Measurements from ENCODE around the gene DPP6. TPM values are rescaled to one million over a fixed set of nuclear protein-coding genes. Genes with fewer than 3 reads are reported as not detected.
"Not testable (repeated sequence)": the region's sequence is repeated elsewhere in the genome, so short reads cannot be mapped to it uniquely, and the experiment has no call there.

DPP6 gene
- polyA plus RNA-seq, 1 of the 3 experiments (the other 2 are of a cell fraction), result not detected

DNA sequence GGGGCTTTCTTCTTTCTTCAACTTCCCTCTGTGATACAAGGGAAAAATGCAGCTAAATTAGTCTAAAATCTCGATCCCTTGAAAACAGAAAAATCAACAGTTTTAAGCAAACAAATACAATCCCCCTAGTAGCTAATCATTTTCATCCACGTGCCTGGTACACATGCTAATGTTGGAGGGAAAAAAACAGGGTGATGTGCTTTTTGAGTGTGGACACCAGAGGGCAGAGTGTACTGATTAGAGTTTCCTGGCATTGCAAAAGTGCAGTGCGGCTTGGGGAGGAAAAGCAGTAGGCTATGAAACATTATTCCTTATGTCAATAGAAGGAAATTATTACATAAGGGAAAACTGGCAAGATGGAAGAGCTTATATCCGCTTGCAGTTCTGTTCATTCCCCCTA is 19.6 kb downstream of the DPP6 start:
- H3K36me3 ChIP-seq (replicated peaks in 1 of 2; ENCODE audit: control insufficient read depth in 1 of 2, insufficient read depth in 2 of 2, low read length in 1 of 2); H3K27ac ChIP-seq (ENCODE audit: low read depth in 2 of 2, low read length in 1 of 2); H3K4me3 ChIP-seq (ENCODE audit: low read depth in 2 of 2, low read length in 1 of 2); H2AFZ ChIP-seq (ENCODE audit: low read depth); H3K9ac ChIP-seq; POLR2A ChIA-PET; H3K9me3 ChIP-seq; H3K9me2 ChIP-seq; H3F3A ChIP-seq (replicated peaks; ENCODE audit: insufficient read depth); H3K27me3 ChIP-seq (ENCODE audit: insufficient read depth); H3K79me2 ChIP-seq (ENCODE audit: insufficient read depth); H4K20me1 ChIP-seq (ENCODE audit: insufficient read depth); H3K4me2 ChIP-seq; H3K4me1 ChIP-seq (ENCODE audit: control insufficient read depth in 1 of 2, insufficient read depth in 2 of 2, low read depth in 1 of 2, low read length in 1 of 2): not testable (repeated sequence)
- DNase-seq, result peak; percentile 63
- 0 out of 2 replicates have a peak, but pooled peaks have one; percentile 35 for TF ChIP-seq MXI1 (IDR thresholded peaks at IDR 0.05; ENCODE audit: low read depth, low read length)
- peak; percentile 44; the same call in 1 of the 2 replicates for TF ChIP-seq SMC3 (IDR thresholded peaks at IDR 0.05; ENCODE audit: low read depth, low read length)
- TF ChIP-seq, protein P1, sequence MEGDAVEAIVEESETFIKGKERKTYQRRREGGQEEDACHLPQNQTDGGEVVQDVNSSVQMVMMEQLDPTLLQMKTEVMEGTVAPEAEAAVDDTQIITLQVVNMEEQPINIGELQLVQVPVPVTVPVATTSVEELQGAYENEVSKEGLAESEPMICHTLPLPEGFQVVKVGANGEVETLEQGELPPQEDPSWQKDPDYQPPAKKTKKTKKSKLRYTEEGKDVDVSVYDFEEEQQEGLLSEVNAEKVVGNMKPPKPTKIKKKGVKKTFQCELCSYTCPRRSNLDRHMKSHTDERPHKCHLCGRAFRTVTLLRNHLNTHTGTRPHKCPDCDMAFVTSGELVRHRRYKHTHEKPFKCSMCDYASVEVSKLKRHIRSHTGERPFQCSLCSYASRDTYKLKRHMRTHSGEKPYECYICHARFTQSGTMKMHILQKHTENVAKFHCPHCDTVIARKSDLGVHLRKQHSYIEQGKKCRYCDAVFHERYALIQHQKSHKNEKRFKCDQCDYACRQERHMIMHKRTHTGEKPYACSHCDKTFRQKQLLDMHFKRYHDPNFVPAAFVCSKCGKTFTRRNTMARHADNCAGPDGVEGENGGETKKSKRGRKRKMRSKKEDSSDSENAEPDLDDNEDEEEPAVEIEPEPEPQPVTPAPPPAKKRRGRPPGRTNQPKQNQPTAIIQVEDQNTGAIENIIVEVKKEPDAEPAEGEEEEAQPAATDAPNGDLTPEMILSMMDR (IDR thresholded peaks at IDR 0.05), result 0 out of 2 replicates have a peak, but pooled peaks have one; percentile 13
- TF ChIP-seq RAD21 (IDR thresholded peaks at IDR 0.05; ENCODE audit: low read length), result peak; percentile 72
- CTCF ChIA-PET, result interaction anchor here (0.7 to 3.2 kb wide), 8 partner anchors 97 to 672 kb away, joined by 3 to 31 read pairs (median 3); no protein-coding TSS in a partner anchor
- 6% methylated on average over 4 of the region's 4 CpGs for WGBS (ENCODE audit: low lambda C conversion rate)

DNA sequence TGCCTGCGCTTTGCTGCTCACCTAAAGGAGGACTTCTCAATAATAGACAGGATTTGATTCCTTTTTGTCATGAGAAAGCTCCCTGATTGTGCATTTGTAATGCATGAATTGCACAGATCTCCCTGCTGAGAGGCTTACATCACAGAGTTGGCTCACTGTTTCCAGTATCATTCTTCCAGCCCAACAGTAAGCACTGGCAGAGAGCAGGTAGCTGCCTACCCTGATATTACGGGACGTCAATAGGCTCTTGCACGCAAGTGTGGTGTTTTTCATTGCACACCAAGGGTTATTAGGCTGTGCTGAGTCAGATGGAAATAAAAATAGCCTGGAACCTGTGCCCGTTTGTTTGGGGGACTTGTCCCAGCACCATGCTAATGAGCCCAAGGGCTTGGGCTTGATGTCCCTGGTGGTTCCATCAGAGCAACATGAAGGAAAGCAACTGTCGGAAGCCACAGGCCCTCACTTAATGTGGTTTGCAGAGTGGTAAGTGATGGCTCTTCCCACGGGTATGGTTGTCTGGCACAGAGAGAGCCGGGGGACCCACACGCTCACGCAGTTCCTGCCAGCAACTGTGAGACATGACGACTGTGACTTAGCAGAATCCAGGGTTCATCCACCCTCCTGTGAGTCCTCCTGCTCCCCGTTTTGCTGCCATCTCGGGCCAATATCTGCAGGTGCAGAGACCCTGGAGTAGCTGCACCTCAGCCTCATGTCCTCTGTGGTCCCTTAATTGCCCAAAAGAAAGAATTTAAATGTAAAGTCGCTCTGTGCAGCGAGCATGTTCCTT is 20.4 kb downstream of the DPP6 start:
- H3F3A ChIP-seq (replicated peaks; ENCODE audit: insufficient read depth); H3K79me2 ChIP-seq (ENCODE audit: insufficient read depth); H3K4me1 ChIP-seq (ENCODE audit: control insufficient read depth in 1 of 2, insufficient read depth in 2 of 2, low read depth in 1 of 2, low read length in 1 of 2); H3K9ac ChIP-seq; H3K9me2 ChIP-seq; POLR2A ChIA-PET; H3K27ac ChIP-seq (ENCODE audit: low read depth in 2 of 2, low read length in 1 of 2); H3K4me3 ChIP-seq (ENCODE audit: low read depth in 2 of 2, low read length in 1 of 2); H3K27me3 ChIP-seq (ENCODE audit: insufficient read depth); H3K9me3 ChIP-seq; H2AFZ ChIP-seq (ENCODE audit: low read depth); H4K20me1 ChIP-seq (ENCODE audit: insufficient read depth); H3K36me3 ChIP-seq (replicated peaks in 1 of 2; ENCODE audit: control insufficient read depth in 1 of 2, insufficient read depth in 2 of 2, low read length in 1 of 2); H3K4me2 ChIP-seq; DNase-seq: not testable (repeated sequence)
- CTCF ChIA-PET, result interaction anchor here (0.9 to 3.2 kb wide), 6 partner anchors 96 to 512 kb away, joined by 3 to 31 read pairs (median 3); no protein-coding TSS in a partner anchor
- WGBS (ENCODE audit: low lambda C conversion rate), result 24% methylated on average over 14 of the region's 15 CpGs

DNA sequence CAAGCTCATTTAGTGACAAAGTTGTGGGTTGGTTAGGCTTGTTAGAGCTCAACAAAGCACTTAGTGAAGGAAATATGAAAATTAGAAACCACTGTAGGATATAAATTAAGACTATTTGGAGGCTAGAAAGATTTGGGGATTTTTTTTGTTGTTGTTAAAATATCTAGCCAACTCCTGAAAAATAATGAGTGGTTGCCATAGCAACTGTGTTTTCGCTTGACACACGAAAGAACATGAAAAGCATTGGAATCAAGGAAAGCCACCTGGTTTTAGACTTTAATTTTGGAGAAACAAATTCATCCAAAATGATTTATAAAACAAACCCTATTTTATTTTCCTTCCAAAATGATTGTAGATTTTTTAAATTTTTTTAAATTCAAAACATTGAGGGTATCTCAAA is 26.3 kb downstream of the DPP6 start:
- H3K4me1 ChIP-seq (ENCODE audit: control insufficient read depth in 1 of 2, insufficient read depth in 2 of 2, low read depth in 1 of 2, low read length in 1 of 2); H3K9me2 ChIP-seq; H2AFZ ChIP-seq (ENCODE audit: low read depth); H3K27me3 ChIP-seq (ENCODE audit: insufficient read depth); H3K9ac ChIP-seq; CTCF ChIA-PET; H3K4me3 ChIP-seq (ENCODE audit: low read depth in 2 of 2, low read length in 1 of 2); H3K36me3 ChIP-seq (replicated peaks in 1 of 2; ENCODE audit: control insufficient read depth in 1 of 2, insufficient read depth in 2 of 2, low read length in 1 of 2); H3K4me2 ChIP-seq; H3K27ac ChIP-seq (ENCODE audit: low read depth in 2 of 2, low read length in 1 of 2); POLR2A ChIA-PET; H3K9me3 ChIP-seq; H3F3A ChIP-seq (replicated peaks; ENCODE audit: insufficient read depth); H3K79me2 ChIP-seq (ENCODE audit: insufficient read depth); DNase-seq; H4K20me1 ChIP-seq (ENCODE audit: insufficient read depth): not testable (repeated sequence)
- 25% methylated on average over 2 of the region's 2 CpGs for WGBS (ENCODE audit: low lambda C conversion rate)

DNA sequence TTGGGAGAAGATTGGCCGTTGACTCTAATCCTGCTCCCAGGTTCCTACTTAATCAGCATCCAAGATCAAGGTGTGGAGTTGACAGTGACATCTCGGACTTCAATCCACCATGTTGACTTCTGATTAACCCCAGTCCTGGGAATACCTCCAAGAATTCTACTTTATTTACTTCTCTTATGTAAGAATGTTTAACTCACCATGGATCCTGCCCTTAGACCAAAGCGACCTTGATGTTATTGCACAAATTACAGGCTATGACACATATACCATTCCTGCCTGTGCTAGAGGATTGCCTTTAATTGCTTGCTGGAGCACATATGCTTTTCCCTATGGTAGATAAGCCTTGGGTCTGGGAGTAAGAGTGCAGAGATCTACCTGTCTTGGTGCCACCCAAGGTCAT is 28.1 kb downstream of the DPP6 start:
- H3K27me3 ChIP-seq (ENCODE audit: insufficient read depth); H4K20me1 ChIP-seq (ENCODE audit: insufficient read depth); H3K4me2 ChIP-seq; DNase-seq; H3K9me3 ChIP-seq; H3K9me2 ChIP-seq; H3K9ac ChIP-seq; H3F3A ChIP-seq (replicated peaks; ENCODE audit: insufficient read depth); CTCF ChIA-PET; H3K4me3 ChIP-seq (ENCODE audit: low read depth in 2 of 2, low read length in 1 of 2); H3K79me2 ChIP-seq (ENCODE audit: insufficient read depth); H3K4me1 ChIP-seq (ENCODE audit: control insufficient read depth in 1 of 2, insufficient read depth in 2 of 2, low read depth in 1 of 2, low read length in 1 of 2); H2AFZ ChIP-seq (ENCODE audit: low read depth); POLR2A ChIA-PET; H3K36me3 ChIP-seq (replicated peaks in 1 of 2; ENCODE audit: control insufficient read depth in 1 of 2, insufficient read depth in 2 of 2, low read length in 1 of 2); H3K27ac ChIP-seq (ENCODE audit: low read depth in 2 of 2, low read length in 1 of 2): not testable (repeated sequence)
- WGBS (ENCODE audit: low lambda C conversion rate), result 13% methylated on average over 1 of the region's 3 CpGs

DNA sequence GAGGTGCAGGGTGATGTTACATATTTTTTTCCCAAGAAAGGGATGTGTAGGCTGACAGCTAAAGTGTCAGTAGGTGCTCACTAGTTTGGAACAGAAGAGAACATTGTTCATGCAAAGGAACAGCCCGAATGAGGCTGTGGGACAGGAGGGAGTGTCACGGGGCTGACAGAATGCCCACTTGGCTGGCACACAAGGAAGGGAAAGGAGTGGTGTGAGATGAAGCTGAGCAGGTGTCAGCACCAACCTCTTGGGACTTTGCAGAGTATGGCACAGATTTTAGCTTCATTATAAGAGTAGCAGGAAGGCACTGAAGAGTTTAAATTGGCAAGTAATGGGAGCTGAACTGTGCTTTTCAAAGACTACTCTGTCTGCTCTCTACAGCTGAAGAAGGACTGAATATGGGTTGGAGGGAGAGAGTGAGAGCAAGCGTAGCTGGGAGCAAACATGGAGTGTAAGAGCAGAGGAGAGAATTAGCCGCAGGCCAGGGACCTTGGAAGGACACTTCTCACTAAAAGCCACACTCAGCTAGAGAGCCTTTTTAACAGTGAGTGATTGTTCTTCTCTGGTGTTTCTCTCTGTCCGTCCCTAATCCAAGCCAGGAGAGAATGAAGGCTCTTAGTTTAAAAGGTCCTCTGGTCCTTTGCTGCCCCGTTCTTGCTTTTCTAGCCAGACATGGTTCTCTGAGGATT is 35.0 kb downstream of the DPP6 start:
- H3K9me2 ChIP-seq; H3K36me3 ChIP-seq (replicated peaks in 1 of 2; ENCODE audit: control insufficient read depth in 1 of 2, insufficient read depth in 2 of 2, low read length in 1 of 2); H3K4me2 ChIP-seq; H3K4me1 ChIP-seq (ENCODE audit: control insufficient read depth in 1 of 2, insufficient read depth in 2 of 2, low read depth in 1 of 2, low read length in 1 of 2); H3K4me3 ChIP-seq (ENCODE audit: low read depth in 2 of 2, low read length in 1 of 2); H3K27me3 ChIP-seq (ENCODE audit: insufficient read depth); H3K9ac ChIP-seq; H3K27ac ChIP-seq (ENCODE audit: low read depth in 2 of 2, low read length in 1 of 2); POLR2A ChIA-PET; H4K20me1 ChIP-seq (ENCODE audit: insufficient read depth); DNase-seq; H2AFZ ChIP-seq (ENCODE audit: low read depth); H3F3A ChIP-seq (replicated peaks; ENCODE audit: insufficient read depth); H3K79me2 ChIP-seq (ENCODE audit: insufficient read depth); CTCF ChIA-PET; H3K9me3 ChIP-seq: not testable (repeated sequence)
- 14% methylated on average over 4 of the region's 6 CpGs for WGBS (ENCODE audit: low lambda C conversion rate)
